COR-L47 (cell line): ENCODE measurements around the gene CAMK2D.

Experiments
- DNase-seq: peaks from one replicate; lab custom pipeline; 2025; lab: John Stamatoyannopoulos, UW

The CAMK2D gene

GRCh38 chr4:113565702-113566012 is 195.9 kb downstream of the CAMK2D start:
- DNase-seq: no peak

GRCh38 chr4:113564493-113564892 is 197.0 kb downstream of the CAMK2D start:
- DNase-seq: no peak

- DNase-seq: no peak
Observed at GRCh38 chr4:113563691-113564378, 197.7 kb downstream of the CAMK2D start.

- no peak for DNase-seq
Observed at GRCh38 chr4:113561758-113562157, 199.8 kb downstream of the CAMK2D start.

GRCh38 chr4:113561092-113561491 is 200.4 kb downstream of the CAMK2D start:
- no peak for DNase-seq

GRCh38 chr4:113560579-113560978 is 201.0 kb downstream of the CAMK2D start:
- no peak for DNase-seq

GRCh38 chr4:113559947-113560346 is 201.6 kb downstream of the CAMK2D start:
- DNase-seq: no peak

GRCh38 chr4:113556382-113557134 is 205.0 kb downstream of the CAMK2D start:
- DNase-seq: no peak

- DNase-seq: no peak
Observed at GRCh38 chr4:113555868-113556267, 205.7 kb downstream of the CAMK2D start.

- DNase-seq: no peak
Observed at GRCh38 chr4:113553082-113553481, 208.5 kb downstream of the CAMK2D start.

GRCh38 chr4:113550510-113550909 is 211.0 kb downstream of the CAMK2D start:
- DNase-seq: no peak

GRCh38 chr4:113548303-113548702 is 213.2 kb downstream of the CAMK2D start:
- DNase-seq: no peak

GRCh38 chr4:113547487-113548042 is 214.0 kb downstream of the CAMK2D start:
- DNase-seq: peak; percentile 90

- DNase-seq: no peak
Observed at GRCh38 chr4:113541933-113542332, 219.6 kb downstream of the CAMK2D start.

- DNase-seq: no peak
Observed at GRCh38 chr4:113540859-113541258, 220.7 kb downstream of the CAMK2D start.

GRCh38 chr4:113539408-113539807 is 222.1 kb downstream of the CAMK2D start:
- no peak for DNase-seq

GRCh38 chr4:113537628-113538027 is 223.9 kb downstream of the CAMK2D start:
- no peak for DNase-seq

- no peak for DNase-seq
Observed at GRCh38 chr4:113537203-113537602, 224.3 kb downstream of the CAMK2D start.

GRCh38 chr4:113534711-113535110 is 226.8 kb downstream of the CAMK2D start:
- DNase-seq: no peak

- no peak for DNase-seq
Observed at GRCh38 chr4:113531572-113531971, 230.0 kb downstream of the CAMK2D start.

- no peak for DNase-seq
Observed at GRCh38 chr4:113528395-113528794, 233.1 kb downstream of the CAMK2D start.

GRCh38 chr4:113525521-113525920 is 236.0 kb downstream of the CAMK2D start:
- DNase-seq: no peak

- no peak for DNase-seq
Observed at GRCh38 chr4:113524505-113525186, 236.9 kb downstream of the CAMK2D start.
